AG04450 (cell line): ENCODE measurements around the gene SCN2B. TPM values are rescaled to one million over a fixed set of nuclear protein-coding genes. Genes with fewer than 3 reads are reported as not detected.

Source experiments
- CTCF ChIA-PET: fragments of 300-600, 350-600 bp; formaldehyde crosslinking; extraction: SDS; loops from one replicate; lab custom pipeline; 2022; ENCODE audit warnings: antibody characterized with exemption, inconsistent platforms; lab: Charles Lee
- POLR2A ChIA-PET: fragments of 350-600 bp; formaldehyde crosslinking; extraction: SDS; loops from one replicate; lab custom pipeline; 2021; ENCODE audit warnings: antibody characterized with exemption, inconsistent platforms; lab: Yijun Ruan, JAX
- DNase-seq: peaks from one replicate; pipeline ENCODE4 v3.0.0-alpha.2; 2011; ENCODE audit warnings: low read depth, low spot score
- H3K27ac ChIP-seq: one replicate; pipeline ENCODE4 v1.5.1; 2012; ENCODE audit warnings: low read depth, low read length, control low read depth
- H3K27me3 ChIP-seq: one replicate; pipeline ENCODE4 v1.6.0; 2012; ENCODE audit warnings: low read length; ENCODE audit not compliant: control insufficient read depth, insufficient read depth
- H3K4me3 ChIP-seq: 2 replicates; pipeline ENCODE4 v1.5.1; 2011; ENCODE audit warnings: mild to moderate bottlenecking, low read depth, low read length, control low read depth
- H3K9me3 ChIP-seq: 2 replicates; pipeline ENCODE4 v1.5.1; 2012; ENCODE audit warnings: low read length; ENCODE audit not compliant: control insufficient read depth, insufficient read depth
- CTCF ChIP-seq: IDR thresholded peaks from 2 replicates; pipeline ENCODE4 v1.5.1; 2011; ENCODE audit warnings: low read depth, low read length, control low read depth, inconsistent platforms
- polyA plus RNA-seq: library from polyadenylated mRNA; depleted of rRNA; stranded (reverse); fragments of >200 nt; gene quantifications from 2 replicates; pipeline ENCODE4 v1.2.3, GENCODE V29; 2011

The SCN2B gene
- polyA plus RNA-seq, 1 experiment = 0.01 TPM

GRCh38 chr11:118155776-118156530 lies 20.5 kb downstream of the SCN2B start:
- TF ChIP-seq CTCF = no peak
- peaks cover 80% of the 10 kb centered on the region for H3K27me3 ChIP-seq
- POLR2A ChIA-PET = no interaction called here
- CTCF ChIA-PET = interaction anchor here (2.6 kb wide), 1 partner anchor 15 kb away, joined by 18 read pairs; no protein-coding TSS in a partner anchor
- H3K4me3 ChIP-seq = no peak overlapping the region
- no peak overlapping the region for H3K27ac ChIP-seq
- H3K9me3 ChIP-seq = no peaks in the 10 kb centered on the region
- no peak for DNase-seq

GRCh38 chr11:118154641-118155040 lies 21.8 kb downstream of the SCN2B start:
- H3K27ac ChIP-seq = no peak overlapping the region
- TF ChIP-seq CTCF = no peak
- peaks cover 88% of the 10 kb centered on the region for H3K27me3 ChIP-seq
- no peaks in the 10 kb centered on the region for H3K9me3 ChIP-seq
- CTCF ChIA-PET = interaction anchor here (2.6 kb wide), 1 partner anchor 17 kb away, joined by 18 read pairs; no protein-coding TSS in a partner anchor
- no peak overlapping the region for H3K4me3 ChIP-seq
- POLR2A ChIA-PET = no interaction called here
- DNase-seq = no peak

GRCh38 chr11:118153976-118154375 lies 22.5 kb downstream of the SCN2B start:
- no peak overlapping the region for H3K27ac ChIP-seq
- ChIA-PET CTCF (no interaction called here), POLR2A (no interaction called here)
- H3K27me3 ChIP-seq = peaks cover 87% of the 10 kb centered on the region
- H3K4me3 ChIP-seq = no peak overlapping the region
- DNase-seq = no peak
- no peak for TF ChIP-seq CTCF
- H3K9me3 ChIP-seq = no peaks in the 10 kb centered on the region

GRCh38 chr11:118153516-118153915 lies 22.9 kb downstream of the SCN2B start:
- Histone ChIP-seq H3K4me3 (no peak overlapping the region), H3K27me3 (peaks cover 82% of the 10 kb centered on the region), H3K9me3 (no peaks in the 10 kb centered on the region), H3K27ac (no peak overlapping the region)
- ChIA-PET POLR2A (no interaction called here), CTCF (interaction anchor here (1.0 to 1.5 kb wide), 2 partner anchors 18 to 45 kb away, joined by 3 to 6 read pairs; no protein-coding TSS in a partner anchor)
- DNase-seq = no peak
- no peak for TF ChIP-seq CTCF
